CD4-positive, alpha-beta T cell (primary cell): ENCODE data around the gene IGFBP4. TPM values are rescaled to one million over a fixed set of nuclear protein-coding genes. Genes with fewer than 3 reads are reported as not detected.

Source experiments
- ATAC-seq: fragments of 200-7000 bp; cut with Tn5 transposase; one replicate; pipeline ENCODE4 v1.10.0; 2022; ENCODE audit warnings: mild to moderate bottlenecking; ENCODE audit not compliant: poor library complexity
- CTCF ChIA-PET: fragments of 350-600 bp; sonication (Branson Sonifier 250); formaldehyde crosslinking; loops from one replicate; lab custom pipeline; 2021; ENCODE audit warnings: antibody characterized with exemption, inconsistent platforms; lab: Charles Lee
- POLR2A ChIA-PET: fragments of 350-600 bp; sonication (Branson Sonifier 250); formaldehyde crosslinking; loops from one replicate; lab custom pipeline; 2021; ENCODE audit warnings: antibody characterized with exemption, inconsistent platforms; lab: Charles Lee
- DNase-seq, 14 experiments: peaks; one replicate each; pipeline ENCODE4 v3.0.0-alpha.2; 2013 to 2020; ENCODE audit warnings: mixed read lengths in 2 of 14
- H3K27ac ChIP-seq, 2 donors: one replicate each; pipeline versions ENCODE4 v1.5.1 to v1.7.0; 2013; ENCODE audit warnings: low read length in 2 of 2, low read depth in 1 of 2, mild to moderate bottlenecking in 1 of 2
- H3K27me3 ChIP-seq, 2 experiments: 1 replicate in 1 of 2; 2 replicates in 1 of 2; pipeline versions ENCODE4 v1.6.1 to v1.7.0; 2013; ENCODE audit warnings: low read length in 2 of 2, control low read depth in 1 of 2, mild to moderate bottlenecking in 1 of 2, moderate library complexity in 1 of 2; ENCODE audit not compliant: insufficient read depth in 2 of 2, control insufficient read depth in 1 of 2
- H3K36me3 ChIP-seq: one replicate; pipeline ENCODE4 v1.6.1; 2013; ENCODE audit warnings: low read length, control low read depth; ENCODE audit not compliant: insufficient read depth
- H3K4me1 ChIP-seq: one replicate; pipeline ENCODE4 v1.6.1; 2013; ENCODE audit warnings: low read length, control low read depth; ENCODE audit not compliant: insufficient read depth
- H3K4me3 ChIP-seq: one replicate; pipeline ENCODE4 v1.5.1; 2013; ENCODE audit warnings: mild to moderate bottlenecking, low read length, moderate library complexity
- H3K9me3 ChIP-seq, 2 experiments: 1 replicate in 1 of 2; 2 replicates in 1 of 2; pipeline versions ENCODE4 v1.6.1 to v1.7.0; 2013; ENCODE audit warnings: low read length in 2 of 2, mild to moderate bottlenecking in 2 of 2, control low read depth in 1 of 2, moderate library complexity in 1 of 2; ENCODE audit not compliant: control insufficient read depth in 1 of 2, insufficient read depth in 1 of 2
- H3K27ac Mint-ChIP-seq: one replicate; pipeline ENCODE4 v1.8.0; 2020; ENCODE audit warnings: mixed read lengths
- H3K27me3 Mint-ChIP-seq: one replicate; pipeline ENCODE4 v1.8.0; 2021; ENCODE audit warnings: mixed read lengths
- H3K36me3 Mint-ChIP-seq: one replicate; pipeline ENCODE4 v1.8.0; 2021; ENCODE audit warnings: low read depth, mixed read lengths
- H3K4me1 Mint-ChIP-seq: one replicate; pipeline ENCODE4 v1.8.0; 2021; ENCODE audit warnings: low read depth, mixed read lengths
- H3K4me3 Mint-ChIP-seq: one replicate; pipeline ENCODE4 v1.8.0; 2020; ENCODE audit warnings: mild to moderate bottlenecking, mixed read lengths
- H3K9me3 Mint-ChIP-seq: one replicate; pipeline ENCODE4 v1.8.0; 2020; ENCODE audit warnings: mixed read lengths
- CTCF ChIP-seq: fragments of 200-600 bp; IDR thresholded peaks from one replicate; pipeline ENCODE4 v1.8.0; 2022; ENCODE audit warnings: antibody characterized with exemption, mild to moderate bottlenecking
- intact Hi-C, 2 experiments: fragments of 100-400 bp; cut with DNase I in 1 of 2; cut with micrococcal nuclease in 1 of 2; formaldehyde crosslinking; loops; one replicate each; pipeline versions ENCODE4 v1.15.1 to v1.9.0; 2023 to 2025; cut with DNase I, micrococcal nuclease
- total RNA-seq, 174 experiments: library from RNA in 2 of 174; stranded (reverse) in 2 of 174; gene quantifications; one replicate each; pipeline ENCODE4 v1.2.3 and lab custom pipeline; 2021 to 2026

Gene IGFBP4
- total RNA-seq, 2 experiments from 2014 or later, result 2.5 to 2.6 TPM

- no peak for DNase-seq
- Mint-ChIP-seq H3K27me3 (peaks cover 6% of the 10 kb centered on the region), H3K27ac (no peak overlapping the region), H3K36me3 (peaks cover 14% of the 10 kb centered on the region), H3K4me1 (peaks cover 35% of the 10 kb centered on the region), H3K4me3 (peak overlapping the region; percentile 2), H3K9me3 (no peaks in the 10 kb centered on the region)
- H3K36me3 ChIP-seq, result no peaks in the 10 kb centered on the region
- no peak for ATAC-seq
- H3K27me3 ChIP-seq, result no peaks in the 10 kb centered on the region
- H3K4me1 ChIP-seq, result peaks cover 38% of the 10 kb centered on the region
- intact Hi-C loops, result no loop called here
- POLR2A ChIA-PET, result interaction anchor here (1.0 to 2.4 kb wide), 3 partner anchors 23 to 85 kb away, joined by 3 to 11 read pairs (median 3); no protein-coding TSS in a partner anchor
- no peak overlapping the region for H3K27ac ChIP-seq
- no peak for TF ChIP-seq CTCF
- H3K4me3 ChIP-seq, result no peak overlapping the region
- CTCF ChIA-PET, result no interaction called here
- no peaks in the 10 kb centered on the region for H3K9me3 ChIP-seq
Observed at GRCh38 chr17:40448213-40448638, 5.0 kb downstream of the IGFBP4 start.

GRCh38 chr17:40448639-40449261 lies 5.5 kb downstream of the IGFBP4 start:
- no peak overlapping the region for H3K27ac Mint-ChIP-seq
- H3K4me1 ChIP-seq, result peaks cover 37% of the 10 kb centered on the region
- no peak overlapping the region for H3K27ac ChIP-seq
- H3K4me3 Mint-ChIP-seq, result no peak overlapping the region
- CTCF ChIA-PET, result interaction anchor here (0.6 kb wide), 1 partner anchor 422 kb away, joined by 3 read pairs; no protein-coding TSS in a partner anchor
- peaks cover 6% of the 10 kb centered on the region for H3K27me3 Mint-ChIP-seq
- no peak for TF ChIP-seq CTCF
- no peak for ATAC-seq
- peaks cover 14% of the 10 kb centered on the region for H3K36me3 Mint-ChIP-seq
- POLR2A ChIA-PET, result interaction anchor here (2.4 kb wide), 1 partner anchor 84 kb away, joined by 11 read pairs; no protein-coding TSS in a partner anchor
- H3K4me3 ChIP-seq, result no peak overlapping the region
- H3K9me3 ChIP-seq, result no peaks in the 10 kb centered on the region
- peaks cover 35% of the 10 kb centered on the region for H3K4me1 Mint-ChIP-seq
- no peak for DNase-seq
- H3K9me3 Mint-ChIP-seq, result no peaks in the 10 kb centered on the region
- intact Hi-C loops, result no loop called here
- no peaks in the 10 kb centered on the region for H3K27me3 ChIP-seq
- H3K36me3 ChIP-seq, result no peaks in the 10 kb centered on the region

- H3K4me3 Mint-ChIP-seq, result no peak overlapping the region
- intact Hi-C loops, result no loop called here
- H3K9me3 Mint-ChIP-seq, result no peaks in the 10 kb centered on the region
- no peak overlapping the region for H3K4me3 ChIP-seq
- peak in 10 of 14 experiments; percentile 10 to 68 (median 34) for DNase-seq
- H3K36me3 ChIP-seq, result no peaks in the 10 kb centered on the region
- H3K27me3 ChIP-seq, result no peaks in the 10 kb centered on the region
- peak; percentile 57 for TF ChIP-seq CTCF
- ChIA-PET CTCF (no interaction called here), POLR2A (interaction anchor here (2.1 kb wide), 1 partner anchor 83 kb away, joined by 6 read pairs; no protein-coding TSS in a partner anchor)
- H3K4me1 Mint-ChIP-seq, result peaks cover 21% of the 10 kb centered on the region
- H3K4me1 ChIP-seq, result peaks cover 24% of the 10 kb centered on the region
- peaks cover under 1% of the 10 kb centered on the region for H3K27me3 Mint-ChIP-seq
- no peak overlapping the region for H3K27ac ChIP-seq
- H3K36me3 Mint-ChIP-seq, result peaks cover under 1% of the 10 kb centered on the region
- H3K27ac Mint-ChIP-seq, result no peak overlapping the region
- no peak for ATAC-seq
- no peaks in the 10 kb centered on the region for H3K9me3 ChIP-seq
Observed at GRCh38 chr17:40450175-40450574, 6.9 kb downstream of the IGFBP4 start.
